Left colon (tissue), 2 donors: ENCODE data around the gene TIMM23B. TPM values are rescaled to one million over a fixed set of nuclear protein-coding genes. Genes with fewer than 3 reads are reported as not detected.
"Not testable (repeated sequence)": the region's sequence is repeated elsewhere in the genome, so short reads cannot be mapped to it uniquely, and the experiment has no call there.

Experiments used
- ATAC-seq: fragments of 200-7000 bp; cut with Tn5 transposase; one replicate; pipeline ENCODE4 v1.9.1; 2020; ENCODE audit warnings: mild to moderate bottlenecking, moderate library complexity
- DNase-seq, 2 donors: peaks; one replicate each; pipeline ENCODE4 v3.0.0-alpha.2; 2020
- intact Hi-C, 2 donors: fragments of 100-400 bp; cut with DNase I in 1 of 2; cut with micrococcal nuclease in 1 of 2; formaldehyde crosslinking; loops; one replicate each; pipeline versions ENCODE4 v1.11.2 to v1.14.0; 2022; cut with DNase I, micrococcal nuclease
- total RNA-seq, 2 donors: library from RNA; stranded (reverse); fragmentation: NEBNext Ultra II Directional; extraction: Animal tissue kit (Norgen Biotek cat#: 25700); gene quantifications; one replicate each; pipeline ENCODE4 v1.2.1, GENCODE V29; 2021
- donor health status: DM: no; HTN: no; CAD: no.
- donor health status: DM: yes; HTN: yes; CAD: no.

Gene TIMM23B
- total RNA-seq, 2 donors from 2014 or later: 10.7 to 14.9 TPM

- ATAC-seq, intact Hi-C loops, DNase-seq: not testable (repeated sequence)
Measured at GRCh38 chr10:49970331-49970857, 28.5 kb downstream of the TIMM23B start.

- ATAC-seq, intact Hi-C loops, DNase-seq: not testable (repeated sequence)
Measured at GRCh38 chr10:49971466-49971865, 29.6 kb downstream of the TIMM23B start.

GRCh38 chr10:49972094-49972493, 30.2 kb downstream of the TIMM23B start:
- ATAC-seq, DNase-seq, intact Hi-C loops: not testable (repeated sequence)

GRCh38 chr10:49977756-49978155, 35.9 kb downstream of the TIMM23B start:
- DNase-seq, ATAC-seq, intact Hi-C loops: not testable (repeated sequence)

GRCh38 chr10:49987207-49987606, 45.4 kb downstream of the TIMM23B start:
- DNase-seq, intact Hi-C loops, ATAC-seq: not testable (repeated sequence)

- DNase-seq, ATAC-seq, intact Hi-C loops: not testable (repeated sequence)
Measured at GRCh38 chr10:49988376-49988775, 46.5 kb downstream of the TIMM23B start, which contains the start of gene AGAP6. AGAP6 (plus strand) TSS chr10:49988406; CDS start chr10:49988716, 310 bp downstream.

GRCh38 chr10:49995321-49995720, 53.5 kb downstream of the TIMM23B start:
- ATAC-seq, intact Hi-C loops, DNase-seq: not testable (repeated sequence)

GRCh38 chr10:50014024-50014423, 72.2 kb downstream of the TIMM23B start:
- intact Hi-C loops, DNase-seq, ATAC-seq: not testable (repeated sequence)

- not testable (repeated sequence) for ATAC-seq
Measured at GRCh38 chr10:50015596-50016220, 73.9 kb downstream of the TIMM23B start.

GRCh38 chr10:50016926-50017325, 75.1 kb downstream of the TIMM23B start:
- DNase-seq, intact Hi-C loops, ATAC-seq: not testable (repeated sequence)

More at GRCh38 chr10:50015596-50016220, 73.9 kb downstream of the TIMM23B start:
- intact Hi-C loops, DNase-seq: not testable (repeated sequence)

- intact Hi-C loops, DNase-seq, ATAC-seq: not testable (repeated sequence)
Measured at GRCh38 chr10:50017646-50018045, 75.8 kb downstream of the TIMM23B start.

GRCh38 chr10:50019279-50019678, 77.4 kb downstream of the TIMM23B start:
- ATAC-seq, intact Hi-C loops, DNase-seq: not testable (repeated sequence)

GRCh38 chr10:50020451-50021024, 78.7 kb downstream of the TIMM23B start:
- ATAC-seq, intact Hi-C loops: not testable (repeated sequence)

GRCh38 chr10:50021646-50022045, 79.8 kb downstream of the TIMM23B start:
- no peak for DNase-seq
- ATAC-seq: no peak

More at GRCh38 chr10:50020451-50021024, 78.7 kb downstream of the TIMM23B start:
- DNase-seq: not testable (repeated sequence)

More at GRCh38 chr10:50021646-50022045, 79.8 kb downstream of the TIMM23B start:
- intact Hi-C loops: no loop called here

Other genes with a start within 250 kb of the TIMM23B start
- 1 to 10 TPM; 1.1 to 1.3 TPM for gene OGDHL, start 179.7 kb upstream of the TIMM23B start, total RNA-seq
- gene PARG, start within 50 bp of the TIMM23B start, total RNA-seq: 10 to 100 TPM; 25.5 to 31.6 TPM
- gene AGAP6, start 46.4 kb downstream of the TIMM23B start, total RNA-seq: 10 to 100 TPM in 1 of 2 donors, 1 to 10 TPM in 1; 8.9 to 11.8 TPM
- 10 to 100 TPM; 67.3 to 75.5 TPM for gene WASHC2A, start 125.9 kb downstream of the TIMM23B start, total RNA-seq